ENCODE measurements around the gene GPBP1.
"Not testable (repeated sequence)": the region's sequence is repeated elsewhere in the genome, so short reads cannot be mapped to it uniquely, and the experiment has no call there.

The GPBP1 gene

GRCh38 chr5:57291894-57292293 lies 118.0 kb downstream of the GPBP1 start:
- no peak for DNase-seq

- DNase-seq = no peak
Observed at GRCh38 chr5:57292336-57292735, 118.5 kb downstream of the GPBP1 start.

DNA sequence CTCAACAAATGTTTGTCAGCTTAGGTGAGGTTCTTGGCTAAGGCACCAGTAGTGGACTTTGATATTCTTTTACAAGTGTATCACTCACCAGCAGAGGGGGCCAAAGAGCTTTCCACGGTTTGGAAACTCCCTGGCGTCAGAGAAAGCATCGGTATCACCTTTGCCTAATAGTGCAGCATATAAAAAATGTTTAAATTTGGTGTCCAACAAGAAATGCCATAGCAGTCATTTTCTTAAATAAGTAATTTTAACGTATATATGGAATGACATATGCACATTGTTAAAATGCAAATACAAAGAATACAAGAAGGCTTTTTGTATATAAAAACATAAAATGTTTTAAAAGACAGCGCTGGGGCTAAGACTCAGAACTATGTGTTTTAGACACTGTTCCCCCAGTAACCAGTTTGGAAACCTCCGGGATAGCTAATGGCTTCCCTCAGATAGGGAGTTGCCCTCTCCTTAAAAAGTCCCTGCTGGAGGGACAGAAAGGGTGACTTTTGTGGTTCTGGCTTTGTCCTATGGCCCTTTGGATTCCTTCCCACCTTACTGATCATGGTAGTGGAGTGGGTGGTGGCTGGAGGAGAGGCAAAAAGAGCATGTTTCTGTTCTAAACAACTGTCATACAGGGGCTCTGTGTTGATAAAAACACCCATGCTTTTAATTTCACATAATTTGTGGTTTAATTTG lies 124.6 kb downstream of the GPBP1 start:
- DNase-seq = peak; percentile 74

GRCh38 chr5:57298985-57299491 lies 125.2 kb downstream of the GPBP1 start:
- DNase-seq = peak; percentile 18

GRCh38 chr5:57299986-57300385 lies 126.1 kb downstream of the GPBP1 start:
- no peak for DNase-seq

DNA sequence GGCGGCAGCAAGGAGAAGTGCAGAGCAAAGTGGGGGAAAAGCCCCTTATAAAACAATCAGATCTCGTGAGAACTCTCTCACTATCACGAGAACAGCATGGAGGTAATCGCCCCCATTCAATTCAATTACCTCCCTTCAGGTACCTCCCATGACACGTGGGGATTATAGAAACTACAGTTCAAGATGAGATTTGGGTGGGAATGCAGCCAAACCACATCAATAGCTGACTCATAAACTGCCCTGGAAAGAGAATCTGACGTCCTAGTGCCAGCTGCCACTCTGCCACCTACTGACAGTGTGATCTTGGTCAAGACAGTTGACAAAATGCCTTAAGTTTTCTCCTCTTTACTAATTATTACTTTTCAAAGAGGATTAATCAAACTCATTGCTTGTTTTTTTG lies 128.3 kb downstream of the GPBP1 start:
- no peak for DNase-seq

DNA sequence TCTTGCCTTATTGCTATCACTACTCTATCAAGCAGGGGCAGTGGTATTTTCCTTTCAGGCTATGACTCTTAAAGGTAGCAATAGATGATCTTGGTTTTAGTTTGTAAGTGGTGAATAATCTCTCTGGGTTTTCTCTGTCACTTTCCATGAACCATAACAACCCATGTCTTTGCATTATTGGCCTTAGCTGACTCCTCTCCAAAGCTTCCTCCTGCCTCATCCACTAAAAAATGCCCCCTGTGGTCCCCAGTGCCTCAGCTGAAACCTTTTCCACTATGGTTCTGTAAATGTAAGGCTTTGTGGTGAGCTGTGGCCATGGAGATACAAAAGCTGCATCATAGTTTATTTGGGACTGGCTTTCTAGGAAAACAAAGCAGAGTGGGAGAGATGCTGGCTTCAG lies 128.8 kb downstream of the GPBP1 start:
- DNase-seq = no peak

DNA sequence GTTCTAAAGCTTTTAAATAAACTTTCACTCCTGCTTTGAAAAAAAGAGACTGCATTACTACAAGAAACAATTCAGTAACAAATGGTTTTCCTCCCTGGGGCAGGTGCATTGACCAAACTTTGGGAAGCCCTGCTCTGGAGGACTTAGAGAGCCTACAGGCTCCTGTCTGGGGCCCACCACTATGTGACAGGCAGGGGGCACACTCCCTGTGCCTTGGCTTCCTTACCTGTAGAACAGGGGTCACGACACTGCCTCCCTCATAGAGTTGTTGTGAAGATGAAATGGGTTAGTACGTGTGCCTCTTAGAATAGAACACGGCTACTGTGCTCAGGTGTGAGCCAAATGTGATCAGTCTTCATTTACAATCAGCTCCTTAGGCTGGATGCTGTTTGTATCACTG lies 130.1 kb downstream of the GPBP1 start:
- DNase-seq = no peak

GRCh38 chr5:57304931-57305330 lies 131.1 kb downstream of the GPBP1 start:
- DNase-seq = no peak

DNA sequence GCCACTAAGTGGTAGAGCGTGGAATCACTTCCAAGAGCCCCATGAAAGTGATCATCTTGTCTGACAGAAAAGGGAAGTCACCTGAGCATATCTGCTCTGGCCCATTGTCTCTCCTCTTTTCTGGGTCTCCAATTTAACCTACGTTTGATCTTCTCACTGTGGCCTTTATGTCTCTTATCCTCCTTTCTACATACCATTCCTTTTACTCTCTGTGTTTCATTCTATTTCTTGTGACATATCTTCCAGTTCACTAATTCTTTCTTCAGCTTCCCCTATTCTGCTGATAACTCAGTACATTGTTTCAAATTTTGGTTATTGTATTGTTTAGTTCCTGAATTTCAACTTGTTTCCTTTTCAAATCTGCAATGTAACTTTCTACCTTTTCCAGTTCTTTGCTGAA lies 132.5 kb downstream of the GPBP1 start:
- no peak for DNase-seq

DNA sequence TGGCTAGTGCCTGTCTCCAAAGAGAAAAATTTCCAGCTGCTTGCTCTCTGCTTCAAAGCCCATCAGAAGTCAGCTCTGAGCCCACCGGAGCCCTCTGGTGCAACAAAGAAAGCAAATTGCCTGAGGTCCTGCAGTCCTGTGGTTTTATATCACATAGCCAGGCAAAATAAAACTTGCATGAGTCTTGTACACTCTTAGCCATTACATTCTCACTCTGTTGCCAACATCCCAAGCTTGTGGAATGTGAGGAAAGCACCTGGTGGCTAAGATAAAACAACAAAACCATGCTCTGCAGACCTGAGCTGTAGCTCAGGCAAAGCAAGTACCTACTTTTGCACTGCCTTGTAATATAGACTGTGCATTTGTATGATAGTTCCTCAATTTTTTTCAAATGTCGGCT lies 133.7 kb downstream of the GPBP1 start:
- no peak for DNase-seq

DNA sequence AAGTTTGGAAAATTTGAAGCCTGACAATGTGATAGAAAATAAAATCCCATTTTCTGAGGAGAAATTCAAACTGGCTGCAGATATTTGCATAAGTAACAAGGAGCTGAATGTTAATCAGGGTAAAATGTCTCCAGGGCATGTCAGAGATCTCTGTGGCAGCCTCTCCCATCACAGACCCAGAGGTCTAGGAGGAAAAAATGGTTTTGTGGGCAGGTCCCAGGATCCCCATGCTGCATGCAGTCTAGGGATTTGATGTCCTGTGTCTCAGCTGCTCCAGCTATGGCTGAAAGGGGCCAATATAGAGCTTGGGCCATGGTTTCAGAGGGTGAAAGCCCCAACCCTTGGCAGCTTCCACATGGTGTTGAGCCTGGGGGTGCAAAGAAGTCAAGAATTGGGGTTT lies 135.2 kb downstream of the GPBP1 start:
- DNase-seq = not testable (repeated sequence)

DNA sequence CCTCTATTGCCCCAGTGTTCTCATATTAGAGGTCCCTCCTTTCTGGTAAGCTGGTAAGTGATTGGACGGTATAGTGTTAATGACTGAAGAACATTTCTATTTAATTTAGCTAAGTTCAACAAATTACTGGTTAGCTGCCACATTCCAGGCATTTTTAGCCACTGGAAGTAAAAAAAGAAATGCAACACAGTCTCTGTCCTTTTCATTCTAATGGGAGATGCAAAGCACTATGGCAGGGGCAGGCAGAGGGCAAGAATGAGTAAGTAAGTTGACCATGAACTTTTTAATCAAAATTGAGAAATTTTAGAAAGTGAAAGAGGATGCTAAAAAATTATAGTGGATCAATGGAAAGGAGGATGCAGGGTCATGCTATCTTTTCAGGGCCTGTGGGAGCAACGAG lies 137.4 kb downstream of the GPBP1 start:
- no peak for DNase-seq

DNA sequence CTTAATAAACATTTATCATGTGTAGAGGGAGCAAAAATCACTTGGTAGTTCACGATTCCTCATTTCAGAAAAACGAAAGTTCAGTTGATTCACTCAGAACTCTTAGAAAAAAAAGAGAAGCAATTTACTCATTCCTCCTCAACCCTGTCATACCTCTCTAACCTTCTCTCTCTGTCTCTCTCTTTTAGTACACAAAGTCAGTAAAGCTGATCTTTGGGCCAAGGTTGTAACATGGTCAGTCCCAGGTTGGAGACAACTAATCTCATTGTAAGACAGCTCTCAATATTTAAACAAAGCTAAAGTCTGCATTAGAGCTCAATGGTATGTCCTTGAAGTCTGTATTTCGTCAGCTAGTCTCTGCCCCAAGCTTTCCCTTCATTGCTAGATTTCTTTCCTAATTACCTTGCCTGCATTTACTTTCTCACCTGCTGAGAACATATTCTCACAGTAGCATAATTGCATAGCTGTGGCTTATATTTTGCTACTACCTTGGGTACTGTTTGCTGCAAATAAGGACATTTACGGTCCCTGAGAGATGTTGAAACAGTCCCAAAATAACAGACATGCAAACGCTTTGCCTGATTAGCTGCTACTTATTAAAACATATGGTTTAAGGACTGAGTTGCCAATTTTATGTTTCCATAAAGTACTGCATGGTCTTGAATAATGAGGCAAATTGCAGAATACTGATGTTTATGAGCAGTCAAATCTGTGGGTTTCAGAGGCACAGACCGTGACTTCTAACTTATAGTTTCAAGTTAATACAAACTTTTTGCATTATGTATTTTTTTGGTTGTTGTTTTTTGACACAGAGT lies 138.3 kb downstream of the GPBP1 start:
- no peak for DNase-seq

GRCh38 chr5:57313716-57314115 lies 139.9 kb downstream of the GPBP1 start:
- DNase-seq = no peak

All from CD4-positive, alpha-beta T cell treated with Interferon gamma for 1 hour (primary cell).